Tibial nerve (tissue), 4 donors: ENCODE measurements around the gene PKP2. TPM values are rescaled to one million over a fixed set of nuclear protein-coding genes. Genes with fewer than 3 reads are reported as not detected.
A peak's percentile ranks its signal among the peaks of the same experiment; 100 is the strongest.
"Not testable (repeated sequence)": the region's sequence is repeated elsewhere in the genome, so short reads cannot be mapped to it uniquely, and the experiment has no call there.

Source experiments
- DNase-seq, 2 donors: peaks; one replicate each; pipeline ENCODE4 v3.0.0-alpha.2; 2019; ENCODE audit warnings: low spot score in 2 of 2
- H3K27ac ChIP-seq, 4 donors: fragments of 200-600 bp; sonication (generic) in 3 of 4; one replicate each; pipeline ENCODE4 v1.5.1; 2017 to 2019; ENCODE audit warnings: mild to moderate bottlenecking in 1 of 4
- H3K27me3 ChIP-seq, 2 donors: fragments of 200-600 bp; sonication (generic) in 1 of 2; one replicate each; pipeline versions ENCODE4 v1.5.1 to v1.6.0; 2017 to 2019
- H3K36me3 ChIP-seq, 3 donors: fragments of 200-600 bp; sonication (generic); one replicate each; pipeline ENCODE4 v1.5.1; 2018 to 2019
- H3K4me1 ChIP-seq, 4 donors: fragments of 200-600 bp; sonication (generic) in 3 of 4; one replicate each; pipeline ENCODE4 v1.5.1; 2017 to 2019
- H3K4me3 ChIP-seq, 4 donors: fragments of 200-600 bp; sonication (generic) in 3 of 4; one replicate each; pipeline ENCODE4 v1.5.1; 2017 to 2019; ENCODE audit warnings: mild to moderate bottlenecking in 1 of 4, moderate library complexity in 1 of 4
- H3K9me3 ChIP-seq, 4 donors: fragments of 200-600 bp; sonication (generic) in 3 of 4; one replicate each; pipeline ENCODE4 v1.5.1; 2017 to 2019
- CTCF ChIP-seq, 5 experiments: fragments of 200-600 bp in 3 of 5; fragments of 450-650 bp in 2 of 5; sonication (generic) in 3 of 5; IDR thresholded peaks; one replicate each; pipeline ENCODE4 v1.5.1; 2016 to 2019; ENCODE audit warnings: antibody characterized with exemption in 5 of 5, mild to moderate bottlenecking in 3 of 5, moderate library complexity in 2 of 5
- EP300 ChIP-seq, 2 donors: sonication (generic); formaldehyde crosslinking; IDR thresholded peaks; one replicate each; pipeline ENCODE4 v1.6.1; 2017; ENCODE audit warnings: antibody characterized with exemption in 2 of 2, mild to moderate bottlenecking in 1 of 2
- POLR2A ChIP-seq, 2 donors: fragments of 450-650 bp; IDR thresholded peaks; one replicate each; pipeline ENCODE4 v1.6.1; 2017; ENCODE audit warnings: antibody characterized with exemption in 2 of 2, mild to moderate bottlenecking in 2 of 2, moderate library complexity in 2 of 2
- WGBS, 2 donors: methylation state at CpG; one replicate each; pipeline ENCODE4 v1.1.5; 2018; 5-methylcytosine and 5-hydroxymethylcytosine counted together
- total RNA-seq, 4 donors: library from RNA; depleted of rRNA; stranded (reverse); fragments of >200 nt; gene quantifications; one replicate each; pipeline ENCODE4 v1.1.0, GENCODE V29; 2016

Gene PKP2
- total RNA-seq, 4 donors from 2014 or later = 35.0 to 45.0 (median 42.5) TPM

DNA sequence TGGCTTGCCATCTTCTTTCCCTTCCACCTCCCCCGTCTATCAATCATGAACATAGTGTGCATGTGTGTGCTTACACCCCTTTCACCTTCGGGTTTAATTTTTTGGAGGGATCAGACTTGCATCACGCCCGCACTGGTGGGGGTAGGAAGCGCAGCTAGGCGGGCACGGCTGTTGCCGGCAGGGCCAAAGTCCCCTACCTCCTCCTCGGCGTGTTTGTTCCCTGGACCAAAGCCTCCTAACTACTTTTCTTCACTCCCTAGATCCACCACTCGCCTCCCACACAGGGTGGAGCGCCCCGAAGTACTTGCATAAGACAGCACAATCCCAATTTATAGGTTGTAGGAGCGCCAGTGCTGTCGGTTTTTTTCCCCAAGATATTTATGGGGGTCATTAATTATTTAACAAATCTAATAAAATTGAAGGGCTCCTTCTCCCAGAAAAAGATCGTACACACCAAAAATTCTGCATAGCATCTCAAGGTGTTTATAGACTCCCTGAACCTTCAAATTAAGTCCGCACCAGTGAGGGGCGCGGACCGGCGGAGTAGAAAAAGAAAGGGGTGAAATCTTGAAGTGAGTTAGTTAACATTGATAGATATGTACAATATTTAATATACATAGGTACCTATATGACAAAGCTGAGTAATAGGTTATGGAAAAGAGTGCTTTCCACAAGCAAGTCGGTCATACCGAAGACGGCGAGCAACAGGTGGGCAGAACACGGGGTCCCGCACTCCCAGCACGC is 717 bp downstream of the PKP2 start:
- Histone ChIP-seq H3K27me3 (no peaks in the 10 kb centered on the region), H3K9me3 (no peaks in the 10 kb centered on the region), H3K36me3 (no peaks in the 10 kb centered on the region), H3K27ac (peak overlapping the region; percentile 61 to 87 (median 78)), H3K4me1 (peaks cover 0 to 43% (median 13%) of the 10 kb centered on the region in 4 donors), H3K4me3 (peak overlapping the region; percentile 46 to 86 (median 68))
- no peak for DNase-seq
- TF ChIP-seq POLR2A (IDR thresholded peaks at IDR 0.05) (no peak), CTCF (IDR thresholded peaks at IDR 0.05) (peak in 2 of 5 experiments; percentile 19 to 24), EP300 (IDR thresholded peaks at IDR 0.05) (no peak)
- WGBS, 2 donors = 3 to 6% methylated on average over 28 of the region's 28 CpGs

DNA sequence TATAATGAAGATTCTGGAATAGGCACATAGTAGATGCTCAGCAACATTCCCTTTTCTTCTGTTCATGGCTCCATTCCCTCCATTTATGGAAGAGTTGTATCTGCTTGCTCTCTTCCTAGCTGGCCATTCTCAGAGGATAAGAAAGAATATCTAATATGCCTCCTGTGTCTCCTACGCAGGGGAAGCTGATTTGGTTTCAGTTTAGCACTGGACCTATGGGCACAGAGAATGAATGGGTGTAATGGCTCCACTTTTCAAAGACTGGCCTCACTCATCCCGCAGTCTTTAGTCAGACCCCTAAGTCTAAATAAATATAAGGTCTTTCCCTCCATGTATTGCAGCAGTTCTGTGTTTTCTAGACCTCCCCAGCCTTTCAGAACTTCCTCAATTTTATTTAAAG is 2.0 kb downstream of the PKP2 start:
- no peak for TF ChIP-seq EP300 (IDR thresholded peaks at IDR 0.05)
- no peak for TF ChIP-seq CTCF (IDR thresholded peaks at IDR 0.05)
- TF ChIP-seq POLR2A (IDR thresholded peaks at IDR 0.05) = no peak
- Histone ChIP-seq H3K9me3 (no peaks in the 10 kb centered on the region), H3K27ac (peak overlapping the region in 2 of 4 donors; percentile 37 to 87), H3K36me3 (no peaks in the 10 kb centered on the region), H3K4me3 (peak overlapping the region in 1 of 4 donors; percentile 11), H3K27me3 (no peaks in the 10 kb centered on the region), H3K4me1 (peaks cover 0 to 46% (median 13%) of the 10 kb centered on the region in 4 donors)
- no peak for DNase-seq
- 78 to 89% methylated on average over 2 of the region's 2 CpGs for WGBS, 2 donors

DNA sequence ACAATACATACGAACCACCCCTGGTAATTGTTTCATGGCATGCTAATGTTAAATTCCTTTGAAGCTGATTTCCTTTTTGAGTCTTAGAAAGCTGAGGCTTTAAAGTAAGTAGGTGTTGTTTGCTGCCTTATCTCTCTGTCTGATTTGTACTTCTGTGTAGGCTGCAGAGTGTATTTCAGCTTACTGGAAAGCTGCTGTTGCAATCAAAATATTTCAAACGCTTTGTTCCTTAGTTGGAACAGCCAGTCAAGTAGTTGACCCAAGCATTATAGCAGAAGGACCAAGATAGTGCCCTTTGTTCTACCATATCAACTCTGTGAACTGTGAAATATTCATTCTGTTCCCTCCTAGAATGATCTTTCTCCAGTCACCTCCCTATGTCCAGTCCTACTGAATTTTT is 3.1 kb downstream of the PKP2 start:
- Histone ChIP-seq H3K27ac (peak overlapping the region in 2 of 4 donors; percentile 37 to 87), H3K36me3 (no peaks in the 10 kb centered on the region), H3K4me1 (peaks cover 0 to 56% (median 14%) of the 10 kb centered on the region in 4 donors), H3K27me3 (no peaks in the 10 kb centered on the region), H3K9me3 (no peaks in the 10 kb centered on the region), H3K4me3 (no peak overlapping the region)
- DNase-seq = no peak
- 13 to 20% methylated on average over 2 of the region's 2 CpGs for WGBS, 2 donors
- TF ChIP-seq CTCF (IDR thresholded peaks at IDR 0.05) (no peak), POLR2A (IDR thresholded peaks at IDR 0.05) (no peak), EP300 (IDR thresholded peaks at IDR 0.05) (no peak)

- Histone ChIP-seq H3K27me3 (no peaks in the 10 kb centered on the region), H3K9me3 (no peaks in the 10 kb centered on the region), H3K4me1 (peaks cover 0 to 56% (median 14%) of the 10 kb centered on the region in 4 donors), H3K4me3 (no peak overlapping the region), H3K36me3 (no peaks in the 10 kb centered on the region), H3K27ac (peak overlapping the region in 2 of 4 donors; percentile 37 to 87)
- TF ChIP-seq POLR2A (IDR thresholded peaks at IDR 0.05) (no peak), CTCF (IDR thresholded peaks at IDR 0.05) (no peak), EP300 (IDR thresholded peaks at IDR 0.05) (no peak)
- no peak for DNase-seq
- 16 to 27% methylated on average over 2 of the region's 2 CpGs for WGBS, 2 donors
Observed at GRCh38 chr12:32893043-32893442, 3.5 kb downstream of the PKP2 start.

DNA sequence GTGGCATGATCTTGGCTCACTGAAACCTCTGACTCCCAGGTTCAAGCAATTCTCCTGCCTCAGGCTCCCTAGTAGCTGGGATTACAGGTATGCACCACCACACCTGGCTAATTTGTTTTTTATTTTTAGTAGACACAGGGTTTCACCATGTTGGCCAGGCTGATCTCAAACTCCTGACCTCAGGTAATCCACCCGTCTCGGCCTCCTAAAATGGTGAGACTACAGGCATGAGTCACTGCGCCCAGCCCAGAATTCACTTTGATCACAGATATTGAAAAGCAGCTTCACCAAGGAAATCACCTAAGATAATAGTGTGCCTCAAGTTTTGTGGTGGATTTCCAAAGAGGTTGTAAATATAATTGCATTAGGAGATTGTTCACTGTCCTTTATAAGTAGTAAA is 4.2 kb downstream of the PKP2 start:
- not testable (repeated sequence) for H3K36me3 ChIP-seq, H3K4me3 ChIP-seq, DNase-seq, H3K27me3 ChIP-seq, H3K9me3 ChIP-seq
- WGBS, 2 donors = 87 to 93% methylated on average over 3 of the region's 3 CpGs
- Histone ChIP-seq H3K4me1 (peaks cover 0 to 54% (median 14%) of the 10 kb centered on the region in 4 donors), H3K27ac (peak overlapping the region in 2 of 4 donors; percentile 56 to 87)
